Hepatocyte (in vitro differentiated cells): ENCODE results near the gene HIGD1B. TPM values are rescaled to one million over a fixed set of nuclear protein-coding genes. Genes with fewer than 3 reads are reported as not detected.
"Not testable (repeated sequence)": the region's sequence is repeated elsewhere in the genome, so short reads cannot be mapped to it uniquely, and the experiment has no call there.

ENCODE experiments used
- DNase-seq: peaks from one replicate; pipeline ENCODE4 v3.0.0-alpha.2; 2016; ENCODE audit warnings: low spot score
- H2AFZ ChIP-seq: fragments of 200-600 bp; sonication (generic); 2 replicates; pipeline ENCODE4 v1.6.0; 2016; ENCODE audit warnings: antibody characterized with exemption, mild to moderate bottlenecking
- H3K27ac ChIP-seq: fragments of 200-600 bp; sonication (generic); 2 replicates; pipeline ENCODE4 v1.5.1; 2016; ENCODE audit warnings: mild to moderate bottlenecking
- H3K27me3 ChIP-seq: fragments of 200-600 bp; sonication (generic); 2 replicates; pipeline ENCODE4 v1.6.1; 2016
- H3K36me3 ChIP-seq: fragments of 200-600 bp; sonication (generic); replicated peaks from 2 replicates; pipeline ENCODE4 v1.5.1; 2016; ENCODE audit warnings: low read depth; ENCODE audit not compliant: insufficient read depth
- H3K4me1 ChIP-seq: fragments of 200-600 bp; sonication (generic); 2 replicates; pipeline ENCODE4 v1.5.1; 2016; ENCODE audit warnings: mild to moderate bottlenecking, moderate library complexity; ENCODE audit not compliant: insufficient read depth
- H3K4me2 ChIP-seq: fragments of 200-600 bp; sonication (generic); 2 replicates; pipeline ENCODE4 v1.6.0; 2016
- H3K4me3 ChIP-seq: fragments of 200-600 bp; sonication (generic); 2 replicates; pipeline ENCODE4 v1.5.1; 2016; ENCODE audit warnings: mild to moderate bottlenecking
- H3K79me2 ChIP-seq: fragments of 200-600 bp; sonication (generic); 2 replicates; pipeline ENCODE4 v1.6.0; 2017; ENCODE audit warnings: mild to moderate bottlenecking
- H3K9me2 ChIP-seq: fragments of 200-600 bp; sonication (generic); replicated peaks from 2 replicates; pipeline ENCODE4 v1.6.0; 2017; ENCODE audit warnings: mild to moderate bottlenecking; ENCODE audit not compliant: insufficient read depth
- H3K9me3 ChIP-seq: fragments of 200-600 bp; sonication (generic); 2 replicates; pipeline ENCODE4 v1.5.1; 2016; ENCODE audit warnings: low read depth, mild to moderate bottlenecking
- H4K20me1 ChIP-seq: fragments of 200-600 bp; sonication (generic); 2 replicates; pipeline ENCODE4 v1.6.0; 2016; ENCODE audit warnings: mild to moderate bottlenecking; ENCODE audit not compliant: insufficient read depth, poor library complexity, severe bottlenecking
- CTCF ChIP-seq: fragments of 200-600 bp; sonication (generic); IDR thresholded peaks from 2 replicates; pipeline ENCODE4 v1.5.1; 2016; ENCODE audit warnings: antibody characterized with exemption, mild to moderate bottlenecking; ENCODE audit not compliant: poor library complexity
- EZH2 ChIP-seq: fragments of 200-600 bp; sonication (generic); IDR thresholded peaks from 2 replicates; pipeline ENCODE4 v1.6.1; 2016; ENCODE audit warnings: antibody characterized with exemption, mild to moderate bottlenecking, borderline replicate concordance
- EZH2phosphoT487 ChIP-seq: fragments of 200-600 bp; sonication (generic); IDR thresholded peaks from one replicate; pipeline ENCODE4 v1.6.1; 2018; ENCODE audit warnings: antibody characterized with exemption, mild to moderate bottlenecking, low read depth, moderate library complexity; ENCODE audit not compliant: unreplicated experiment, severe bottlenecking
- WGBS: methylation state at CpG from one replicate; pipeline ENCODE4 v1.1.6; 2016; ENCODE audit warnings: low lambda C conversion rate; ENCODE audit errors: missing lambda C conversion rate; 5-methylcytosine and 5-hydroxymethylcytosine counted together
- polyA plus RNA-seq: library from polyadenylated mRNA; unstranded; fragments of >200 nt; fragmentation: Nextera tagmentation; extraction: Ambion mirVana; gene quantifications from 2 replicates; pipeline ENCODE4 v1.2.1, GENCODE V29; 2016
- total RNA-seq: library from RNA; depleted of rRNA; stranded (reverse); fragments of >200 nt; gene quantifications from 2 replicates; pipeline ENCODE4 v1.2.3, GENCODE V29; 2014

The HIGD1B gene
- total and polyA plus RNA-seq, 2 experiments from 2014 or later = not detected

- no peak for DNase-seq
- Histone ChIP-seq H3K36me3 (no peaks in the 10 kb centered on the region), H3K4me3 (no peak overlapping the region), H3K27ac (no peak overlapping the region), H3K4me1 (peaks cover 6% of the 10 kb centered on the region), H3K79me2 (peaks cover 31% of the 10 kb centered on the region), H3K27me3 (no peaks in the 10 kb centered on the region), H2AFZ (no peak overlapping the region), H3K4me2 (no peak overlapping the region), H3K9me3 (no peaks in the 10 kb centered on the region), H4K20me1 (no peaks in the 10 kb centered on the region), H3K9me2 (no peaks in the 10 kb centered on the region)
- WGBS = 97% methylated on average over 4 of the region's 4 CpGs
- TF ChIP-seq CTCF (no peak), EZH2phosphoT487 (no peak), EZH2 (no peak)
Observed at GRCh38 chr17:44808156-44808555, 39.5 kb upstream of the HIGD1B start.

- not testable (repeated sequence) for DNase-seq, H3K9me2 ChIP-seq, H3K36me3 ChIP-seq, H3K9me3 ChIP-seq, H3K4me2 ChIP-seq, H3K4me3 ChIP-seq, H3K4me1 ChIP-seq, H3K27me3 ChIP-seq, H4K20me1 ChIP-seq, H3K27ac ChIP-seq, H2AFZ ChIP-seq
- H3K79me2 ChIP-seq = peaks cover 35% of the 10 kb centered on the region
- WGBS = 95% methylated on average over 9 of the region's 9 CpGs
Observed at GRCh38 chr17:44808656-44809388, 38.9 kb upstream of the HIGD1B start.

DNA sequence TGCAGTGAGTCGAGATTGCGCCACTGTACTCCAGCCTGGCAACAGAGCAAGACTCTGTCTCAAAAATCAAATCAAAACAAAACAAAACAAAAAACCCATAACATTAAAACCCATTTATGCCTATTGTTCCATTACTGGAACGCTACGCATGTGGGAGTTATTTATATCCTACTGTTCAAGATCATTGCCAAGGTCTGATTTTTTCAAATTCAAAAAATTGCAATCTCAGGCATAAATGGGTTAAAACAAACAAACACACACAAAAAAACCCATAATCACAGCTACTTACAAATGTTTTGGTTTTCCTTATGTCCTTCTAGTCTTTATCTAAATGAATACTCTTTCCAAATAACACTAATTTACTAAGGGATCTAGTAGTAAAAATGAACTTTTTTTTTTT lies 35.4 kb upstream of the HIGD1B start:
- Histone ChIP-seq H3K9me2 (no peaks in the 10 kb centered on the region), H3K4me2 (no peak overlapping the region), H3K9me3 (no peaks in the 10 kb centered on the region), H2AFZ (no peak overlapping the region), H3K27me3 (no peaks in the 10 kb centered on the region), H3K4me1 (no peaks in the 10 kb centered on the region), H3K4me3 (no peak overlapping the region), H4K20me1 (no peaks in the 10 kb centered on the region), H3K36me3 (no peaks in the 10 kb centered on the region), H3K27ac (no peak overlapping the region), H3K79me2 (peaks cover 65% of the 10 kb centered on the region)
- 89% methylated on average over 4 of the region's 4 CpGs for WGBS
- TF ChIP-seq CTCF (no peak), EZH2phosphoT487 (no peak), EZH2 (no peak)
- no peak for DNase-seq

GRCh38 chr17:44818508-44818907 lies 29.2 kb upstream of the HIGD1B start:
- 97% methylated on average over 6 of the region's 6 CpGs for WGBS
- H2AFZ ChIP-seq, H3K4me2 ChIP-seq, H3K4me3 ChIP-seq, H3K4me1 ChIP-seq, H3K9me2 ChIP-seq, H3K27me3 ChIP-seq, H3K27ac ChIP-seq, H4K20me1 ChIP-seq, H3K9me3 ChIP-seq, DNase-seq, H3K36me3 ChIP-seq: not testable (repeated sequence)
- H3K79me2 ChIP-seq = peaks cover 79% of the 10 kb centered on the region
